ENCODE measurements around the gene REEP3.

The REEP3 gene

GRCh38 chr10:63671317-63671937 lies 150.2 kb downstream of the REEP3 start:
- no peak for DNase-seq

GRCh38 chr10:63672491-63672890 lies 151.3 kb downstream of the REEP3 start:
- DNase-seq, result no peak

GRCh38 chr10:63673246-63673645 lies 152.0 kb downstream of the REEP3 start:
- no peak for DNase-seq

GRCh38 chr10:63673846-63674245 lies 152.6 kb downstream of the REEP3 start:
- no peak for DNase-seq

Data from NCI-H187 treated with DMSO at 0.1 percent for 48 hours (cell line).